Stimulated activated CD8-positive, alpha-beta memory T cell treated with anti-CD3 and anti-CD28 coated beads, Interleukin-15, amount 100 ng/mL, for 48 hours (primary cell): ENCODE measurements around the gene TP73.
A peak's percentile ranks its signal among the peaks of the same experiment; 100 is the strongest.
"Not testable (repeated sequence)": the region's sequence is repeated elsewhere in the genome, so short reads cannot be mapped to it uniquely, and the experiment has no call there.

Experiments used
- DNase-seq, 2 donors: peaks; one replicate each; pipeline ENCODE4 v3.0.0-alpha.2; 2020; ENCODE audit warnings: low read depth in 2 of 2

Gene TP73

GRCh38 chr1:3743421-3743820 lies 91.1 kb downstream of the TP73 start:
- no peak for DNase-seq

DNA sequence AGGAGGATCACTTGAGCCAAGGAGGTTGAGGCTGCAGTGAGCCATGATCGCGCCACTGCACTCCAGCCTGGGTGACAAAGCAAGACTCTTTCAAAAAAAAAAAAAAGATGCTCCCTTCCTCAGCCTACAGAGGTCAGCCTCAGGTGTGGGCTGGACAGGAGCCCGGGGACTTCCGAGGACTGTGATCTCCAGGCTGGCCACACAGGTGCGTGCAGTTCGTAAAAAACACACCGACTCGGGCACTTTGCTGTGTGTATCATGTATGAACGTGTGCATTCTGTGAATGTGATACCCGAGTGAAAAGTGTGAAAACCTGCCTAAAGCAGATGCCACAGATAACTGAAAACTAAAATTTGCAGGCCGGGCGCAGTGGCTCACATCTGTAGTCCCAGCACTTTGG lies 91.5 kb downstream of the TP73 start:
- DNase-seq: no peak

- DNase-seq: no peak
These were observed 92.3 kb downstream of the TP73 start for GRCh38 chr1:3744646-3745045.

DNA sequence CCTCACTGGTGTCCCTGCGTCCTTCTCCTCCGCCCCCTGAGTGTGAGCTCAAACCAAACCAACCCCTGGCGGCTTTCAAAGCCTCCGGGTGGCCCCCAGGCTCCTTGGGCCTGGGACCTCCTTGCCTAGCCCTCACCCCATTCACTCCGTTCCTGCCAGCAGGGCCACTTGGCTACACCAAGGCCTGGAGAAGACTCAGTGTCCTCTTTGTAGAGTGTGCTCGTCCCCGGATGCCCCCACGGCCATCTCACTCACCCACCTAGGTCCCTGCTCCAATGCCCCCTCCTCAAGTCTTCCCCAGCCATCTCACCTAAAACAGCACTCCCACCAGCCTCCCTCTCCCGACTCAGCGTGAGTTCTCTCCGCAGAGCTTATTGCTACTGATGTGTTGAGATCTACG lies 92.8 kb downstream of the TP73 start:
- no peak for DNase-seq

DNA sequence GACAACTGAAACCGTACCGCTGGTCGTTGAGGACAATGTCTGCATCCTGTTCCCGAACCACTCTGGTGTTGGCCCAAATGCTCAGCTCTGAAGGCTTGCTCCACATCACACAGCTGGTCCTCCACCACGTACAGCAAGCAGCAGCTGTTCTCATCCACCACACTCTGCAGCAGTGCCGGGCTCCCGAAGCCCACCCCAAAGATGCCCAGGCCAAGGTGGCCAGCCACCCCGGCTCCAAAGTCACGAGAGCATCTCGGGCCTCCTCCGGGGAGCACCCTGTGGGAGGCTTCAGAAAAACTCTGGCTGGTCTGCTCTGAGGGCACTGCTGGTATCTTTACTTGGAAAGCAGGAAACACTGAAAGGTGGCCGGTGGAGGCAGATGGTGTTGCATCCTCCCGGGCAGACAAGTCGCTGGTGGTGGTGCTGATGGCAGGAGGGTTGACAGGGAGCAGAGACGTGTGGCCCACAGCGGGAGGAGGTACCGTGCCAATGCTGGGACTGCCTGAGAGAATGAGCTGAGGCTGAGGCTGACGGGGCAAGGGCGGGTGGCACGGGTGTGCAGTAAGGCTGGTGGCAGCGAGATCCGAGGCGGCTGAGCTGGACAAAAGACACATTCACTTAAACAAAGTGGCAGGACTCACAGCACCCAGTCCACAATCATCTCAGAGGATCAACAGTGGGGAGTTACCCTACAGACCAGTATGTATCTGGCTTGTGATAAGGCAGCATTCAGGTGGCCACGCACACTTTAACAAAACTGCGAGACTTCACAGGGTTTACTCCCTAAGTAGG lies 93.5 kb downstream of the TP73 start:
- no peak for DNase-seq

DNA sequence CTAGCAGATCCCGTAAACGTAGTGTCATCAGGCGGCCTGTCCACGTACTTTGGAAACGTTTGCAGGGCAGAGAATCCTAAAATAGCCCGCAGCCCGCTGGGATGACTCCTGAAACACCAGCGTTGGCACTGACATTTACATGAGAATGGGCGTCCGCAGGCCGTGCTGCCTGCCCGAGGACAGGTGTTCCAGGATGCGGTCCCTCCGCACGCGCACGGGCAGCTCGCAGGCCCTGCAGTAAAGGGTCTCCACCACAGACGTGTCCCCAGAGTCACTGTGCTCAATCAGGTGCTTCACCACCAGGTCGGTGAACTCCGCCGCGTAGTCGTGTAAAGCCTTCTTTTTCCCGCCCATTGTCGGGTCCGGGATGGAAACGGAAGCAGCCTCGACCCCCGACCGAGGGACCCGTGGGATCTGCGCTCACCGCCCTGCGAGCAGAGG lies 94.1 kb downstream of the TP73 start:
- DNase-seq: no peak

- DNase-seq: peak; percentile 81 to 83
These were observed 94.7 kb downstream of the TP73 start for GRCh38 chr1:3746830-3747521.

DNA sequence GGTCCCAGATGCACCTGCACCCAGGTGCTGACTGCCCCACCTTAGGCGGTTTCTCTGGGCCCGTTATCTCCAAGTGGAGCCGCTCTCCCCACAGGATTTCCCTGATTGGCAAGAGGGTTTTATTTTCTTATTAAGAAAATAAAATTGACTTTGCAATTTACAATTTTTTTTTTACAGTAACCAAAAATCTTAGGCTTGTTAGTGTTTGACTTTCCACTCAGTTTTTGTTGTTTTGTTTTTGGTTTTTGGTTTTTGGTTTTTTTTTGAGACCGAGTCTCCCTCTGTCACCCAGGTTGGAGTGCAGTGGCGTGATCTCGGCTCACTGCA lies 95.2 kb downstream of the TP73 start:
- no peak for DNase-seq

DNA sequence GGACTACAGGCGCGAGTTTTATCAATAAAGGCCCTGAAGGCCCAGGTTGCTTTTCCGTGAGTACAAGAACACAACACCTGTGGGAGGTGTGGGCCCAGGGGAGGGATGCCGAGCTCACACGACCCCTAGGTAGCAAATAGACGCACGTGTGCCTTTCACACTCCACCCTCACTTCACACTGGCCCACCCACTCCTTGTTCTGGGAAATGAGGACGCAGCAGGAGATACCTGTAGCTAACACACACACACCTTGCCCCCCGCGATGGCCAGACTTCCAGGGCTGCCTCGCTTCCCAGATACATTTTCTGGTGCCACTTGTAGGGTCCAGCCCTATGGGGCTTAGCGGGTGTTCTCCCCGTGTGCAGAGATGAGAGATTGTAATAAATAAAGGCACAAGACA lies 95.6 kb downstream of the TP73 start:
- DNase-seq: no peak

GRCh38 chr1:3748316-3748900 lies 96.1 kb downstream of the TP73 start:
- not testable (repeated sequence) for DNase-seq

DNA sequence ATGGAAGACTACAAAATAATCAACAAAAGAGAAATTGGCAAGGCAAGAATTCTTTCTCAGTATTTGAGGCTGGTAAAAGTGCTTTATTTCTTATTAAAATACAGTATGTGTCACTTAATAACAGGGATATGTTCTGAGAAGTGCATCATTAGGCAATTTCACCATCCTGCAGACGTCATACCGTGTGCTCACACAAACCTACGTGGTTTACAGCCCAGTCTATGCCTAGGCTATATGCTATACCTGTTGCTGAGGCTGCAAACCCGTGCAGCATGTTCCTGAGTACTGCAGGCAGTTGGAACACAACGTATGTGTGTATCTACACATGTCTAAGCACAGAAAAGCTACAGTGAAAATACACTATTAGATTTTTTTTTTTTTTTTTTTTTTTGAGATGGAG lies 97.2 kb downstream of the TP73 start:
- DNase-seq: no peak

- no peak for DNase-seq
These were observed 98.4 kb downstream of the TP73 start for GRCh38 chr1:3750741-3751140.

- DNase-seq: no peak
These were observed 100.2 kb downstream of the TP73 start, which contains the start of gene CCDC27 for GRCh38 chr1:3752400-3752945. Gene CCDC27 (plus strand): TSS chr1:3752450. CDS start chr1:3752482, 32 bp downstream.

DNA sequence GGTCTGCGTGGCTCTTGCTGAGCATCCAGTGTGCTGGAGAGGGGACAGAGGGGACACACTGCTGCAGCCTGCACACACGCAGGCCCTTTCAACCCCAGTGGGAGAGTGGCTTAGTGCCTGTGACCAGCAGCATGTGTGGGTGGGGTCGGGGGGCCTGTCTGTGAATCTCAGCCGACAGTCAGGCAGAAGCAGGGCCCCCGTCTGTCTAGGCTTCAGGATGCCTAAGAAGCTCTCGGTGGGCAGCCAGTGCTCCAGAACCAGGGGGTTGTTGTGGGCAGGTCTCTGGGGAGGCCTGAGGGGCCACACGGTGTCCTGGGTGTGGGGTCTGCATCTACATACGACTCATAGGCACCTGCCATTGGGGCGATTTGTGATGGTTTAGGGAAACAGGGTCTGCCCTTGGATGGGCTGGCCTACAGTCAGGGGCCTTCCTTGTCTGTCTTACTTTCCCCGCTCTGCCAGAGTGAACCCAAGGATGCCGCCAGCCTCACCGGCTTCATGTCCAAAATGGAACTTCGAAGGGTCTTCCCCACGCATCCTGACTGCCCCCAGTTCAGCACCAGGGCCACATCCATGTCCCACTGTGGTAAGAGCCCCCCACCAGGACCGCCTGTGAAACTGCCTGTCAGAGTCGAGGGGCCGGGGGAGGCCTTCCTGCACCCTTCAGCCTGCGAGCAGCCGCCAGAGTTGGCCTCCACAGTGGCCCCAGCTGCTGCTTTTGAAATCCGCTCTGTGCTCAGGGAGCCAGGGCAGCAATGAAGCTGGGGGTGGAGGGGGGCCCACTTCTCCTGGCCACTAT lies 101.5 kb downstream of the TP73 start:
- no peak for DNase-seq

GRCh38 chr1:3756394-3756793 lies 104.1 kb downstream of the TP73 start:
- no peak for DNase-seq

- no peak for DNase-seq
These were observed 106.8 kb downstream of the TP73 start for GRCh38 chr1:3759164-3759563.

- DNase-seq: no peak
These were observed 107.5 kb downstream of the TP73 start for GRCh38 chr1:3759796-3760195.

- no peak for DNase-seq
These were observed 109.1 kb downstream of the TP73 start for GRCh38 chr1:3761296-3762010.

DNA sequence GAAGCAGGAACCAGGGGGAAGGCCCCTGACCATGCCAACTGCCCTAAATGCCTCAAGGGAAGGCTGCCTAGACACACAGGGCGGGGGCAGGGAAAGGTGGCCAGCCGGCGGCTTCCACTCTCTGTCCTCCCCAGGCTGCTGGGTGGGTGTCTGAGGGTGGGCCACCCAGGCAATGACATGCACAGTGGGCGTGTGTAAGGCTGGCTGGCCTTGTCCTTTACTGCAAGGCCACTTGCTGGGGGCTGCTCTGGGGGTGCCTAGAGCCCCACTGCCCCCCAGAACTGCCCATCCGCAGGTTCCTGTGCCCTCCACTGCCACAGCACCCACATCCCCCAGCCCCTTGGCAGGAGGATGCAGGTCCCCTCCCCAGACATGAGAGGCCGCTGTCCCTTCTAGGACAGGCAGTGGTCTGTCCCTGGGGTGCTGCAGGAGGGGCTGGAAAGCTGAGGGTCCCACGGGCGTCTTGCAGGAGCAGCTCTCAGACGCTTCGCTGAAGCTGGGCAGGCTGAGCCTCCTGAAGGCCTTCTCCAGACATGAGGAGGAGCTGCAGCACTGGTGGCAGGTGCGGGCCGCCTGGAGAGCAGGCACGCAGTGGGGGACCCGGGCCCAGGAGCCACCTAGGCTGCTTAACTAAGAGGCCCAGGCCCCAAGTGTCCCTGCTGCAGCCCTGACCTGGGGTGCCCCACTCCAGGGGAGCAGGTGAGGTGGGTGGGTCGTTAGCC lies 110.0 kb downstream of the TP73 start:
- no peak for DNase-seq

DNA sequence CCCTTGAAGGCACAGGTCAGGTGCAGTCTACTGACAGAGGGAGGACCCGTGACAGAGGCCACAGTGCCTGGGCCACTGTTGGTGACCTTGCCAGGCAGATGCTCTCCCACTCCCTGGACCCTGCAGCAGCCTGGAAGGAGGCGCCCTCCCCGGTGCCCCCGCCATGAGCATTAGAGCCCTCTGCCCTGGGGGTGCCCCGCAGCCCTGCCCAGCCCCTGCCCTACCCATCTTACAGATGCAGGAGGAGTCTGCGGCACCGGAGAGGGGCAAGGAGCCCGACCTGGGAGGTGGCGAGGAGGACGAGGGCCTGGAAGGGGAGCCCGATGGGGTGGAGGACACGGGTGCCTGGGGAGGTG lies 110.5 kb downstream of the TP73 start:
- no peak for DNase-seq
